GM12878 (cell line): Measurements from ENCODE around the gene C1R.

Experiments
- BCL3 ChIP-seq: IDR thresholded peaks from 2 replicates; pipeline ENCODE4 v1.6.1; 2011; ENCODE audit warnings: borderline replicate concordance, low read depth, mild to moderate bottlenecking, moderate library complexity, low read length; ENCODE audit not compliant: insufficient read depth, poor library complexity, severe bottlenecking
- ELK1 ChIP-seq: IDR thresholded peaks from 2 replicates; pipeline ENCODE4 v1.6.1; 2012; ENCODE audit warnings: low read depth, low read length, improper control_type of control experiment
- JUND ChIP-seq: IDR thresholded peaks from 2 replicates; pipeline ENCODE4 v1.6.1; 2012; ENCODE audit warnings: low read depth, mild to moderate bottlenecking, low read length, improper control_type of control experiment, moderate library complexity
- POLR2A ChIP-seq: IDR thresholded peaks from 2 replicates; pipeline ENCODE4 v1.6.1; 2011; ENCODE audit warnings: low read depth, mild to moderate bottlenecking, low read length
- POLR2AphosphoS5 ChIP-seq: IDR thresholded peaks from 2 replicates; pipeline ENCODE4 v1.6.1; 2011; ENCODE audit warnings: mild to moderate bottlenecking, low read length, inconsistent platforms
- STAT3 ChIP-seq: IDR thresholded peaks from 2 replicates; pipeline ENCODE4 v1.6.1; 2011; ENCODE audit warnings: low read depth, low read length, improper control_type of control experiment
- ZNF384 ChIP-seq: IDR thresholded peaks from 2 replicates; pipeline ENCODE4 v1.6.1; 2012; ENCODE audit warnings: low read depth, mild to moderate bottlenecking, low read length, improper control_type of control experiment, borderline replicate concordance
- TF ChIP-seq, protein P1 (sequence below), 3 experiments: IDR thresholded peaks in 2 of 3; conservative IDR thresholded peaks in 1 of 3; 2 replicates each; pipeline ENCODE4 v1.5.1; 2011; ENCODE audit warnings: low read depth in 3 of 3, low read length in 3 of 3, mild to moderate bottlenecking in 3 of 3, control low read depth in 2 of 3, moderate library complexity in 2 of 3, inconsistent platforms in 1 of 3, mixed read lengths in 1 of 3; ENCODE audit not compliant: control insufficient read depth in 2 of 3, insufficient read depth in 1 of 3; ENCODE audit errors: extremely low read depth in 1 of 3
- TF ChIP-seq, protein P2 (sequence below): fragments of 150-350 bp; IDR thresholded peaks from 2 replicates; pipeline ENCODE4 v1.6.1; 2016; ENCODE audit warnings: low read depth, low read length

GRCh38 chr12:7109572-7109920, 17.3 kb upstream of the C1R start:
- 0 out of 2 replicates have a peak, but pooled peaks have one; percentile 8 for TF ChIP-seq POLR2A
- TF ChIP-seq, protein P1, sequence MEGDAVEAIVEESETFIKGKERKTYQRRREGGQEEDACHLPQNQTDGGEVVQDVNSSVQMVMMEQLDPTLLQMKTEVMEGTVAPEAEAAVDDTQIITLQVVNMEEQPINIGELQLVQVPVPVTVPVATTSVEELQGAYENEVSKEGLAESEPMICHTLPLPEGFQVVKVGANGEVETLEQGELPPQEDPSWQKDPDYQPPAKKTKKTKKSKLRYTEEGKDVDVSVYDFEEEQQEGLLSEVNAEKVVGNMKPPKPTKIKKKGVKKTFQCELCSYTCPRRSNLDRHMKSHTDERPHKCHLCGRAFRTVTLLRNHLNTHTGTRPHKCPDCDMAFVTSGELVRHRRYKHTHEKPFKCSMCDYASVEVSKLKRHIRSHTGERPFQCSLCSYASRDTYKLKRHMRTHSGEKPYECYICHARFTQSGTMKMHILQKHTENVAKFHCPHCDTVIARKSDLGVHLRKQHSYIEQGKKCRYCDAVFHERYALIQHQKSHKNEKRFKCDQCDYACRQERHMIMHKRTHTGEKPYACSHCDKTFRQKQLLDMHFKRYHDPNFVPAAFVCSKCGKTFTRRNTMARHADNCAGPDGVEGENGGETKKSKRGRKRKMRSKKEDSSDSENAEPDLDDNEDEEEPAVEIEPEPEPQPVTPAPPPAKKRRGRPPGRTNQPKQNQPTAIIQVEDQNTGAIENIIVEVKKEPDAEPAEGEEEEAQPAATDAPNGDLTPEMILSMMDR (IDR thresholded peaks at IDR 0.05 in 2 of 3, conservative IDR thresholded peaks at IDR 0.05 in 1 of 3; ENCODE audit: control insufficient read depth in 2 of 3, extremely low read depth in 1 of 3, insufficient read depth in 1 of 3, low read depth in 3 of 3, low read length in 3 of 3) = no peak
- TF ChIP-seq POLR2AphosphoS5 = no peak
- no peak for TF ChIP-seq ZNF384
- TF ChIP-seq JUND = no peak
- TF ChIP-seq ELK1 = no peak
- no peak for TF ChIP-seq BCL3
- TF ChIP-seq STAT3 = no peak
- TF ChIP-seq, protein P2, sequence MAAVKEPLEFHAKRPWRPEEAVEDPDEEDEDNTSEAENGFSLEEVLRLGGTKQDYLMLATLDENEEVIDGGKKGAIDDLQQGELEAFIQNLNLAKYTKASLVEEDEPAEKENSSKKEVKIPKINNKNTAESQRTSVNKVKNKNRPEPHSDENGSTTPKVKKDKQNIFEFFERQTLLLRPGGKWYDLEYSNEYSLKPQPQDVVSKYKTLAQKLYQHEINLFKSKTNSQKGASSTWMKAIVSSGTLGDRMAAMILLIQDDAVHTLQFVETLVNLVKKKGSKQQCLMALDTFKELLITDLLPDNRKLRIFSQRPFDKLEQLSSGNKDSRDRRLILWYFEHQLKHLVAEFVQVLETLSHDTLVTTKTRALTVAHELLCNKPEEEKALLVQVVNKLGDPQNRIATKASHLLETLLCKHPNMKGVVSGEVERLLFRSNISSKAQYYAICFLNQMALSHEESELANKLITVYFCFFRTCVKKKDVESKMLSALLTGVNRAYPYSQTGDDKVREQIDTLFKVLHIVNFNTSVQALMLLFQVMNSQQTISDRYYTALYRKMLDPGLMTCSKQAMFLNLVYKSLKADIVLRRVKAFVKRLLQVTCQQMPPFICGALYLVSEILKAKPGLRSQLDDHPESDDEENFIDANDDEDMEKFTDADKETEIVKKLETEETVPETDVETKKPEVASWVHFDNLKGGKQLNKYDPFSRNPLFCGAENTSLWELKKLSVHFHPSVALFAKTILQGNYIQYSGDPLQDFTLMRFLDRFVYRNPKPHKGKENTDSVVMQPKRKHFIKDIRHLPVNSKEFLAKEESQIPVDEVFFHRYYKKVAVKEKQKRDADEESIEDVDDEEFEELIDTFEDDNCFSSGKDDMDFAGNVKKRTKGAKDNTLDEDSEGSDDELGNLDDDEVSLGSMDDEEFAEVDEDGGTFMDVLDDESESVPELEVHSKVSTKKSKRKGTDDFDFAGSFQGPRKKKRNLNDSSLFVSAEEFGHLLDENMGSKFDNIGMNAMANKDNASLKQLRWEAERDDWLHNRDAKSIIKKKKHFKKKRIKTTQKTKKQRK = no peak
